Activated CD4-positive, alpha-beta T cell treated with anti-CD3 and anti-CD28 coated beads, Interleukin-2, amount 10 ng/mL, durations not matched to agents 24 days and 14 days (primary cell): ENCODE measurements around the gene ANP32A. TPM values are rescaled to one million over a fixed set of nuclear protein-coding genes. Genes with fewer than 3 reads are reported as not detected.

Experiments
- DNase-seq: peaks from one replicate; pipeline ENCODE4 v3.0.0; 2022
- H3K27ac Mint-ChIP-seq: one replicate; pipeline ENCODE4 v1.8.0; 2022; ENCODE audit warnings: mild to moderate bottlenecking, mixed read lengths
- H3K27me3 Mint-ChIP-seq: one replicate; pipeline ENCODE4 v1.8.0; 2022; ENCODE audit warnings: mixed read lengths
- H3K36me3 Mint-ChIP-seq: one replicate; pipeline ENCODE4 v1.8.0; 2022; ENCODE audit warnings: low read depth, mild to moderate bottlenecking, mixed read lengths
- H3K4me1 Mint-ChIP-seq: one replicate; pipeline ENCODE4 v1.8.0; 2021; ENCODE audit warnings: mixed read lengths
- H3K4me3 Mint-ChIP-seq: one replicate; pipeline ENCODE4 v1.8.0; 2022; ENCODE audit warnings: mild to moderate bottlenecking, moderate library complexity, mixed read lengths
- H3K9me3 Mint-ChIP-seq: one replicate; pipeline ENCODE4 v1.8.0; 2021; ENCODE audit warnings: mixed read lengths
- intact Hi-C: fragments of 100-400 bp; cut with micrococcal nuclease; formaldehyde crosslinking; loops from one replicate; pipeline ENCODE4 v1.15.1; 2023
- total RNA-seq: library from RNA; stranded (reverse); gene quantifications from 2 replicates; pipeline ENCODE4 v1.2.3, GENCODE V29; 2022

ANP32A gene
- total RNA-seq, 1 donor from 2014 or later: 280 TPM

- DNase-seq: no peak
- intact Hi-C loops: loop anchor here (1.0 to 2.0 kb wide), 2 partner anchors 99 to 145 kb away; no protein-coding TSS in a partner anchor
- Mint-ChIP-seq H3K27ac (no peak overlapping the region), H3K4me3 (no peak overlapping the region), H3K36me3 (no peaks in the 10 kb centered on the region), H3K9me3 (no peaks in the 10 kb centered on the region), H3K27me3 (peaks cover 10% of the 10 kb centered on the region), H3K4me1 (peaks cover 4% of the 10 kb centered on the region)
Observed at GRCh38 chr15:68729789-68730411, 90.8 kb downstream of the ANP32A start.

Other genes with a start within 250 kb of the ANP32A start
- 0.09 and 0.16 TPM in 2 replicates for gene CORO2B, start 241.9 kb downstream of the ANP32A start, total RNA-seq
- 0.51 and 1.1 TPM in 2 replicates for gene SPESP1, start 109.6 kb upstream of the ANP32A start, total RNA-seq
- gene NOX5, start 193.8 kb upstream of the ANP32A start, total RNA-seq: not detected in 2 replicates